ENCODE results near the gene CSMD2.

CSMD2 gene

GRCh38 chr1:33823401-33823800, 341.6 kb downstream of the CSMD2 start:
- Histone ChIP-seq H3K9ac (ENCODE audit: low read length) (no peak overlapping the region), H3K4me3 (ENCODE audit: insufficient read depth, low read length, poor library complexity, severe bottlenecking) (no peak overlapping the region), H3K27ac (ENCODE audit: low read depth, low read length) (no peak overlapping the region), H3K9me3 (ENCODE audit: insufficient read depth, low read length) (no peaks in the 10 kb centered on the region), H3K36me3 (ENCODE audit: low read length) (no peaks in the 10 kb centered on the region), H4K20me1 (ENCODE audit: low read depth, low read length) (no peaks in the 10 kb centered on the region), H2AFZ (ENCODE audit: low read depth, low read length, severe bottlenecking) (no peak overlapping the region), H3K27me3 (ENCODE audit: low read length) (no peaks in the 10 kb centered on the region), H3K9me2 (replicated peaks; ENCODE audit: insufficient read depth, low read length) (no peaks in the 10 kb centered on the region), H3K79me2 (ENCODE audit: insufficient read depth, low read length) (no peaks in the 10 kb centered on the region), H3K4me2 (ENCODE audit: low read depth, low read length, poor library complexity, severe bottlenecking) (no peak overlapping the region), H3F3A (ENCODE audit: insufficient read depth) (no peaks in the 10 kb centered on the region)
- TF ChIP-seq EZH2phosphoT487 (conservative IDR thresholded peaks at IDR 0.05; ENCODE audit: low read length) (no peak), CTCF (IDR thresholded peaks at IDR 0.05; ENCODE audit: insufficient read depth, low read length, poor library complexity, severe bottlenecking) (no peak)

- Histone ChIP-seq H3K36me3 (ENCODE audit: low read length) (no peaks in the 10 kb centered on the region), H3K79me2 (ENCODE audit: insufficient read depth, low read length) (no peaks in the 10 kb centered on the region), H3K9me3 (ENCODE audit: insufficient read depth, low read length) (no peaks in the 10 kb centered on the region), H3K4me3 (ENCODE audit: insufficient read depth, low read length, poor library complexity, severe bottlenecking) (no peak overlapping the region), H3K4me2 (ENCODE audit: low read depth, low read length, poor library complexity, severe bottlenecking) (no peak overlapping the region), H3K9me2 (replicated peaks; ENCODE audit: insufficient read depth, low read length) (no peaks in the 10 kb centered on the region), H4K20me1 (ENCODE audit: low read depth, low read length) (no peaks in the 10 kb centered on the region), H3K27ac (ENCODE audit: low read depth, low read length) (no peak overlapping the region), H3K9ac (ENCODE audit: low read length) (no peak overlapping the region), H3F3A (ENCODE audit: insufficient read depth) (no peaks in the 10 kb centered on the region), H2AFZ (ENCODE audit: low read depth, low read length, severe bottlenecking) (no peak overlapping the region), H3K27me3 (ENCODE audit: low read length) (no peaks in the 10 kb centered on the region)
- TF ChIP-seq CTCF (IDR thresholded peaks at IDR 0.05; ENCODE audit: insufficient read depth, low read length, poor library complexity, severe bottlenecking) (no peak), EZH2phosphoT487 (conservative IDR thresholded peaks at IDR 0.05; ENCODE audit: low read length) (no peak)
Measured at GRCh38 chr1:33822396-33822795, 342.6 kb downstream of the CSMD2 start.

GRCh38 chr1:33821291-33821690, 343.7 kb downstream of the CSMD2 start:
- Histone ChIP-seq H3K9me2 (replicated peaks; ENCODE audit: insufficient read depth, low read length) (no peaks in the 10 kb centered on the region), H3K79me2 (ENCODE audit: insufficient read depth, low read length) (no peaks in the 10 kb centered on the region), H3K27ac (ENCODE audit: low read depth, low read length) (no peak overlapping the region), H3F3A (ENCODE audit: insufficient read depth) (no peaks in the 10 kb centered on the region), H3K36me3 (ENCODE audit: low read length) (no peaks in the 10 kb centered on the region), H2AFZ (ENCODE audit: low read depth, low read length, severe bottlenecking) (no peak overlapping the region), H3K27me3 (ENCODE audit: low read length) (no peaks in the 10 kb centered on the region), H3K4me3 (ENCODE audit: insufficient read depth, low read length, poor library complexity, severe bottlenecking) (no peak overlapping the region), H3K4me2 (ENCODE audit: low read depth, low read length, poor library complexity, severe bottlenecking) (no peak overlapping the region), H3K9me3 (ENCODE audit: insufficient read depth, low read length) (no peaks in the 10 kb centered on the region), H4K20me1 (ENCODE audit: low read depth, low read length) (no peaks in the 10 kb centered on the region), H3K9ac (ENCODE audit: low read length) (no peak overlapping the region)
- TF ChIP-seq EZH2phosphoT487 (conservative IDR thresholded peaks at IDR 0.05; ENCODE audit: low read length): no peak
- TF ChIP-seq CTCF (IDR thresholded peaks at IDR 0.05; ENCODE audit: insufficient read depth, low read length, poor library complexity, severe bottlenecking): no peak
